H1 (cell line): Measurements from ENCODE around the gene S100A4.
"Not testable (repeated sequence)": the region's sequence is repeated elsewhere in the genome, so short reads cannot be mapped to it uniquely, and the experiment has no call there.

Experiments
- CTCF ChIP-seq, 3 experiments: IDR thresholded peaks; 1 replicate in 2 of 3; 2 replicates in 1 of 3; pipeline versions ENCODE4 v1.5.1 to v1.6.1; 2011; ENCODE audit warnings: low read length in 3 of 3, mild to moderate bottlenecking in 3 of 3, inconsistent platforms in 2 of 3, low read depth in 1 of 3, moderate library complexity in 1 of 3; ENCODE audit not compliant: insufficient read depth in 1 of 3; ENCODE audit errors: control extremely low read depth in 1 of 3
- EGR1 ChIP-seq: IDR thresholded peaks from 2 replicates; pipeline ENCODE4 v1.6.1; 2011; ENCODE audit warnings: low read depth, low read length, borderline replicate concordance
- EP300 ChIP-seq, 2 experiments: IDR thresholded peaks; 1 replicate in 1 of 2; 2 replicates in 1 of 2; pipeline ENCODE4 v1.6.1; 2011 to 2012; ENCODE audit warnings: low read depth in 2 of 2, low read length in 2 of 2, mild to moderate bottlenecking in 2 of 2, borderline replicate concordance in 1 of 2, inconsistent platforms in 1 of 2, moderate library complexity in 1 of 2
- EZH2 ChIP-seq: fragments of 200-600 bp; sonication (generic); IDR thresholded peaks from 2 replicates; pipeline ENCODE4 v1.7.1; 2012; ENCODE audit warnings: low read depth, mild to moderate bottlenecking, moderate library complexity, low read length, inconsistent platforms; ENCODE audit not compliant: severe bottlenecking
- MAFK ChIP-seq: IDR thresholded peaks from 2 replicates; pipeline ENCODE4 v1.6.1; 2012; ENCODE audit warnings: low read depth, mild to moderate bottlenecking, improper control_type of control experiment, low read length
- POLR2A ChIP-seq, 2 experiments: IDR thresholded peaks; 1 replicate in 1 of 2; 2 replicates in 1 of 2; pipeline ENCODE4 v1.6.1; 2011; ENCODE audit warnings: low read depth in 2 of 2, low read length in 2 of 2, mild to moderate bottlenecking in 2 of 2; ENCODE audit errors: control extremely low read depth in 1 of 2
- POLR2AphosphoS5 ChIP-seq: IDR thresholded peaks from 2 replicates; pipeline ENCODE4 v1.6.1; 2011; ENCODE audit warnings: low read depth, low read length
- RAD21 ChIP-seq, 2 experiments: IDR thresholded peaks in 1 of 2; conservative IDR thresholded peaks in 1 of 2; 2 replicates each; pipeline ENCODE4 v1.6.1; 2011; ENCODE audit warnings: low read depth in 2 of 2, low read length in 2 of 2, improper control_type of control experiment in 1 of 2, inconsistent platforms in 1 of 2, mild to moderate bottlenecking in 1 of 2, moderate library complexity in 1 of 2
- TAF1 ChIP-seq: IDR thresholded peaks from 2 replicates; pipeline ENCODE4 v1.6.1; 2011; ENCODE audit warnings: mild to moderate bottlenecking, low read depth, low read length

GRCh38 chr1:153520137-153520691, 25.4 kb downstream of the S100A4 start:
- not testable (repeated sequence) for TF ChIP-seq MAFK; CTCF (IDR thresholded peaks at IDR 0.05; ENCODE audit: control extremely low read depth in 1 of 3, insufficient read depth in 1 of 3, low read depth in 1 of 3, low read length in 3 of 3); POLR2AphosphoS5; TAF1; EGR1; EZH2; POLR2A (IDR thresholded peaks at IDR 0.05; ENCODE audit: control extremely low read depth in 1 of 2, low read depth in 2 of 2, low read length in 2 of 2); EP300 (IDR thresholded peaks at IDR 0.05; ENCODE audit: borderline replicate concordance in 1 of 2, low read depth in 2 of 2, low read length in 2 of 2); RAD21 (IDR thresholded peaks at IDR 0.05 in 1 of 2, conservative IDR thresholded peaks at IDR 0.05 in 1 of 2; ENCODE audit: low read depth in 2 of 2, low read length in 2 of 2)
